Fibroblast of mammary gland (primary cell): Measurements from ENCODE around the gene TRA2A.
"Not testable (repeated sequence)": the region's sequence is repeated elsewhere in the genome, so short reads cannot be mapped to it uniquely, and the experiment has no call there.

Source experiments
- DNase-seq: peaks from one replicate; pipeline ENCODE4 v3.0.0-alpha.2; 2010; ENCODE audit warnings: low read depth
- H3K4me3 ChIP-seq: 2 replicates; pipeline ENCODE4 v1.5.1; 2011; ENCODE audit warnings: low read depth, mild to moderate bottlenecking, low read length, moderate library complexity; ENCODE audit not compliant: control insufficient read depth
- TF ChIP-seq, protein P1 (sequence below): conservative IDR thresholded peaks from 2 replicates; pipeline ENCODE4 v1.5.1; 2011; ENCODE audit warnings: low read depth, low read length, inconsistent platforms; ENCODE audit not compliant: control insufficient read depth, insufficient read depth

Gene TRA2A

DNA sequence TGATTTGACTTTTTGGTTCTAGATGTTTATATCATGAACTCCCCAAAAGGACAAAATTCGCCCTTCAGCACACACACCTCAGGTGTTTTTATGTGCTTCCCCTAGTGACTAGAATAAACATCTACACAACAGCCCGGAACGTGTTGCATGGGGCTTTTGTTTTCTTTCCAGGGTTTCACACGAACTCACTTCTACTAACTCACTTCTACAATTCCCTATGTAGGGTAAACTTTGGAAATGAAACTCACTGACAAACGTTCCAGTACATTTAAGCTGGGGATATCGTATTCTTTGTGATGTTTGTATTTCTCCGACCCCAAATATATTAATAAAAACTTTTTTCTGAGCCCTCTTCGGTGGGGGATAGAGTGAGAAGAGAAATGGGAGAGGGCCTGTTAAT lies 1.4 kb downstream of the TRA2A start:
- DNase-seq = peak; percentile 44
- TF ChIP-seq, protein P1, sequence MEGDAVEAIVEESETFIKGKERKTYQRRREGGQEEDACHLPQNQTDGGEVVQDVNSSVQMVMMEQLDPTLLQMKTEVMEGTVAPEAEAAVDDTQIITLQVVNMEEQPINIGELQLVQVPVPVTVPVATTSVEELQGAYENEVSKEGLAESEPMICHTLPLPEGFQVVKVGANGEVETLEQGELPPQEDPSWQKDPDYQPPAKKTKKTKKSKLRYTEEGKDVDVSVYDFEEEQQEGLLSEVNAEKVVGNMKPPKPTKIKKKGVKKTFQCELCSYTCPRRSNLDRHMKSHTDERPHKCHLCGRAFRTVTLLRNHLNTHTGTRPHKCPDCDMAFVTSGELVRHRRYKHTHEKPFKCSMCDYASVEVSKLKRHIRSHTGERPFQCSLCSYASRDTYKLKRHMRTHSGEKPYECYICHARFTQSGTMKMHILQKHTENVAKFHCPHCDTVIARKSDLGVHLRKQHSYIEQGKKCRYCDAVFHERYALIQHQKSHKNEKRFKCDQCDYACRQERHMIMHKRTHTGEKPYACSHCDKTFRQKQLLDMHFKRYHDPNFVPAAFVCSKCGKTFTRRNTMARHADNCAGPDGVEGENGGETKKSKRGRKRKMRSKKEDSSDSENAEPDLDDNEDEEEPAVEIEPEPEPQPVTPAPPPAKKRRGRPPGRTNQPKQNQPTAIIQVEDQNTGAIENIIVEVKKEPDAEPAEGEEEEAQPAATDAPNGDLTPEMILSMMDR = no peak

DNA sequence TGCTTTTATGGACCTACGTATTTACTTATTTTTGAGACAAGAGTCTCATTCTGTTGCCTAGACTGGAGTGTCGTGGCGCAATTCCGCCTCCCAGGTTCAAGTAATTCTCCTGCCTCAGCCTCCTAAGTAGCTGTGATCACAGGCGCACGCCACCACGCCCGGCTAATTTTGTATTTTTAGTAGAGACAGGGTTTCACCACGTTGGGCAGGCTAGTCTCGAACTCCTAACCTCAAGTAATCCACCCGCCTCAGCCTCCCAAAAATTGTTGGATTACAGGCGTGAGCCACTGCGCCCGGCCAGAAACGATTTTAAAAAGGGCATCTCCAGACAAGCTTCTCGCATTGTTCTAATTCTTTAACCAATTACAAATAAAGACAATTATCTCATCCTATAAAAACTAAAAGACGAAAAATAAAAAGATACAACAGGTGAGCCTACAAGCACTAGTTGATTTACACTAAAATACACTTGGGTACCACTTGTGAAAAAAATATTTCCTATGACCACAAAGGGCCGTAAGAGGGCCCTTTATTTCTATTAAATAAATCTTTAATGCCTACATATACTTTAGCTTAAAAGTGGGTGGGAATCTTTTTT lies 2.4 kb downstream of the TRA2A start:
- TF ChIP-seq, protein P1 = no peak
- DNase-seq = no peak
- peak overlapping the region; percentile 99 for H3K4me3 ChIP-seq

More for the DNA sequence above, 1.4 kb downstream of the TRA2A start:
- peak overlapping the region; percentile 99 for H3K4me3 ChIP-seq

DNA sequence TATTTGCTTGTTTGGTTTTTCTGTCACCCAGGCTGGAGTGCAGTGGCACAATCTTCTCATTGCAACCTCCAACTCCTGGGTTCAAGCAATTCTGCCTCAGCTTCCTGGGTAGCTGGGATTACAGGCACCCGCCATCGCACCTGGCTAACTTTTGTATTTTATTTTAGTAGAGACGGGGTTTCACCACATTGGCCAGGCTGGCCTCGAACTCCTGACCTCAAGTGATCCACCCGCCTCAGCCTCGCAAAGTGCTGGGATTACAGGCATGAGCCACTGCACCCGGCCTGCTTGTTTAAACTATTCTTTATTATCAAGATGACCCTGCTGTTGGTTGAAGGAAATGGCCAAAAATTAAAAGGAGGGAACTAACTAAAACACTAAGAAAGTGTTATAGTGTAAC lies 6.2 kb downstream of the TRA2A start:
- DNase-seq, H3K4me3 ChIP-seq: not testable (repeated sequence)

DNA sequence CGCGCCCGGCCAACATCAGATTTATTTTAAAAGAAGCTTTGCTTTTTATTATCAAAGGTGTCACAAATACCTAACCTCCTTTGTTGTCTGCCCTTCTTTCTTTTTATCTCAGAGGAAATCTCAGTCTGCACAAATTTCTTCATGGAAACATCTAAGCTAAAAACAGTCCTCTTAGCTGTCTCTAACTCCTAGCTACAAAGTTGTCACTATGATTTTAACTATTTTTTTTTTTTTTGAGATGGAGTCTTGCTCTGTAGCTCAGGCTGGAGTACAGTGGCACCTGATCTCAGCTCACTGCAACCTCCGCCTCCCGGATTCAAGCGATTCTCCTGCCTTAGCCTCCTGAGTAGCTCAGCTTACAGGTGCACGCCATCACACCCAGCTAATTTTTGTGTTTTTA lies 7.3 kb downstream of the TRA2A start:
- H3K4me3 ChIP-seq = no peak overlapping the region
- no peak for DNase-seq
- TF ChIP-seq, protein P1 = no peak

DNA sequence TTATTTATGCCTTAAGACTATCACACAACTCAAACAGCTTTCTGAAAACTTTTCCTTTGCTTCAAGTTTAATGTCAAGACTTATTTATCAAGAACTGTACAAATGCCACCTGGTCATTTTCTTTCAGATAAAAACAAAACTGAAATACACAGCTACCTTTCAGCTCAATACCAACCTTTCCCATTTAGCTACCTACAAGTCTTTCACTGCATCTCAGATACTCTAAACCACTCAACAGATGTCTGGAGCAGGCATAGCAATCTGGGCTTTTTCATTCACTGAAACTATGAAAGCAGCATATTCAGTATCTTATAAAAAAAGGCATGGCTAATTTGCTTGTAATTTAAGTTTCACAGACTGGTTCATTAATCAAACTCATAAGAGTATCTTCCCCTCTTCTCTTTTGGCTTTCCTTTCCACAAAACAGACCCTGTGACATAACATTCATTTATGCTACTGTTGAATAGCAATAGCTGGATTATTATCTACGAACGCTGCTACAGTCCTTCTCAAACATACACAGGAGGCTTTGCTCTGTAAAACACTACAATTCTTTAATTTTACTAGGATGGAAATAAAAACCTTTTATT lies 8.2 kb downstream of the TRA2A start:
- no peak for DNase-seq
- H3K4me3 ChIP-seq = no peak overlapping the region
- TF ChIP-seq, protein P1 = no peak

DNA sequence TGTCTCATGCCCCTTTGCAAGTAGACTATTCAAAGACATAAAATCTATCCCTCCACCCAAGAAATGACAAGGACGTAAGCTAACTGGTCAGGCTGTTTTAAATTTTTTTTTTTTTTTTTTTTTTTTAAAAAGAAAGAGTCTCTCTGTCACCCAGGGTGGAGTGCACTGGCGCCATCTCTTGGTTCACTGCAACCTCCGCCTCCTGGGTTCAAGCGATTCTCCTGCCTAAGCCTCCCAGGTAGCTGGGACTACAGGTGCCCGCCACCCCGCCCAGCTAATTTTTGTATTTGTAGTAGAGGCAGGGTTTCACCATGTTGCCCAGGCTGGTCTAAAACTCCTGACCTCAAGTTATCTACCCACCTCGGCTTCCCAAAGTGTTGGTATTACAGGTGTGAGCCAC lies 11.2 kb downstream of the TRA2A start:
- TF ChIP-seq, protein P1 = no peak
- H3K4me3 ChIP-seq = no peak overlapping the region
- no peak for DNase-seq

DNA sequence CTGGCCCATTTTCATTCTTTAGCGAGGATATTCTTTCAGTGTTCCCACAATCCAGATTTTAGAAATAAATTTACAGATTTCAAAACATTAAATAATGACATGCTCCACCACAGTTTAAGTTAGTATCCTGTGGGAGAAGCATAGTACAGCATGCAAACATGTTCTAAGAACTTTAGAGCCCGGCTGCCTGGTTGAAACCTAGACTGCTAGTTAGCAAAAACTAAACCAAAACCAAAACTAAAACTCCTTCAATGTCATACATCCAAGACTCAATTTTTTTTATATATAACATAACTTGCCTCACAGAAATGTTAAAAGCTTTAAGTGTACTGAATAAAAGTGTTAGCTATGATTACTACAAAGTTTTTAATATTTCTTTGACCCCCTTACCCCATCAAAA lies 17.0 kb downstream of the TRA2A start:
- no peak overlapping the region for H3K4me3 ChIP-seq
- no peak for DNase-seq
- TF ChIP-seq, protein P1 = no peak

DNA sequence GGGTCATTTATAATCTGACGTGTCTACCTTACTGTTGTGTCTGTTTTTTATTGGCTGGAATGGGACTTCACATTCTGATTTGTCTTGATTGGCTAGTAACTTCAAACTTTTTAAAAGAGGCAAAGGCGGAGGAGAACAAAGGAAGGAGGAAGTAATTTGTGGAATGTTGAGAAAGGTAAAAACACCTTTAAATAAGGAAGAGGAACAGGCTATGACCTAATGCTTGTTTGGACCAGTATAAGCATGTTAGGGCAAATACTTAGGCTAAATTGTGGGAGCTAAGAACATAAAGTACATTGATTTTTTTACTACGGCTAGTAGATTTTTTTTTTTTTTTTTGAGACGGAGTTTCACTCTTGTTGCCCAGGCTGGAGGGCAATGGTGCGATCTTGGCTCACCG lies 18.0 kb downstream of the TRA2A start:
- not testable (repeated sequence) for DNase-seq

More for the DNA sequence above, 18.0 kb downstream of the TRA2A start:
- not testable (repeated sequence) for H3K4me3 ChIP-seq
